DOHH2 (cell line): ENCODE results near the gene NCBP2.
A peak's percentile ranks its signal among the peaks of the same experiment; 100 is the strongest.

Source experiments
- H3F3A ChIP-seq: fragments of 200-600 bp; sonication (generic), shearing (Covaris generic); 2 replicates; pipeline ENCODE4 v1.6.0; 2016; ENCODE audit warnings: antibody characterized with exemption, mild to moderate bottlenecking; ENCODE audit not compliant: control insufficient read depth, insufficient read depth
- H3K27ac ChIP-seq: fragments of 200-600 bp; sonication (generic); 2 replicates; pipeline ENCODE4 v1.5.1; 2014; ENCODE audit warnings: low read depth, mild to moderate bottlenecking, low read length, moderate library complexity
- H3K27me3 ChIP-seq: fragments of 200-600 bp; sonication (generic); 2 replicates; pipeline ENCODE4 v1.6.1; 2014; ENCODE audit warnings: mild to moderate bottlenecking, low read length, mixed read lengths; ENCODE audit not compliant: control insufficient read depth
- H3K36me3 ChIP-seq: fragments of 200-600 bp; sonication (generic); 2 replicates; pipeline ENCODE4 v1.6.1; 2014; ENCODE audit warnings: mild to moderate bottlenecking, low read length, moderate library complexity, mixed read lengths; ENCODE audit not compliant: control insufficient read depth
- H3K4me1 ChIP-seq: fragments of 200-600 bp; sonication (generic); 2 replicates; pipeline ENCODE4 v1.6.1; 2014; ENCODE audit warnings: mild to moderate bottlenecking, low read length, mixed read lengths; ENCODE audit not compliant: control insufficient read depth
- H3K4me2 ChIP-seq: fragments of 200-600 bp; sonication (generic); 2 replicates; pipeline ENCODE4 v1.6.0; 2014; ENCODE audit warnings: mild to moderate bottlenecking, low read length, moderate library complexity
- H3K4me3 ChIP-seq: fragments of 200-600 bp; sonication (generic); 2 replicates; pipeline ENCODE4 v1.5.1; 2014; ENCODE audit warnings: mild to moderate bottlenecking, low read length, mixed read lengths
- H3K79me2 ChIP-seq: fragments of 200-600 bp; sonication (generic); 2 replicates; pipeline ENCODE4 v1.6.1; 2014; ENCODE audit warnings: mild to moderate bottlenecking, low read length, mixed read lengths; ENCODE audit not compliant: control insufficient read depth
- H3K9me2 ChIP-seq: fragments of 200-600 bp; sonication (generic); replicated peaks from 2 replicates; pipeline ENCODE4 v1.6.1; 2014; ENCODE audit warnings: mild to moderate bottlenecking, low read length, mixed read lengths; ENCODE audit not compliant: control insufficient read depth
- H3K9me3 ChIP-seq: fragments of 200-600 bp; sonication (generic); 2 replicates; pipeline ENCODE4 v1.6.1; 2014; ENCODE audit warnings: antibody characterized with exemption, low read length, mixed read lengths; ENCODE audit not compliant: control insufficient read depth, insufficient read depth
- H4K20me1 ChIP-seq: fragments of 200-600 bp; sonication (generic); 2 replicates; pipeline ENCODE4 v1.6.0; 2014; ENCODE audit warnings: low read depth, mild to moderate bottlenecking, antibody characterized with exemption, low read length, moderate library complexity; ENCODE audit not compliant: control insufficient read depth, insufficient read depth
- CTCF ChIP-seq: fragments of 200-600 bp; sonication (generic); IDR thresholded peaks from one replicate; pipeline ENCODE4 v1.5.1; 2014; ENCODE audit warnings: antibody characterized with exemption, mild to moderate bottlenecking, low read depth, low read length; ENCODE audit not compliant: poor library complexity, severe bottlenecking
- EZH2phosphoT487 ChIP-seq: fragments of 200-600 bp; sonication (generic); IDR thresholded peaks from 2 replicates; pipeline ENCODE4 v1.6.1; 2017; ENCODE audit warnings: borderline replicate concordance, mild to moderate bottlenecking, antibody characterized with exemption, low read length, moderate library complexity, mixed read lengths

NCBP2 gene

GRCh38 chr3:196989721-196990262 is 47.5 kb upstream of the NCBP2 start:
- Histone ChIP-seq H3K4me1 (no peaks in the 10 kb centered on the region), H3K36me3 (no peaks in the 10 kb centered on the region), H3F3A (no peaks in the 10 kb centered on the region), H3K9me3 (no peaks in the 10 kb centered on the region), H3K4me2 (no peak overlapping the region), H3K4me3 (no peak overlapping the region), H3K27me3 (peaks cover 6% of the 10 kb centered on the region), H4K20me1 (no peaks in the 10 kb centered on the region), H3K79me2 (no peaks in the 10 kb centered on the region), H3K9me2 (no peaks in the 10 kb centered on the region), H3K27ac (no peak overlapping the region)
- no peak for TF ChIP-seq EZH2phosphoT487
- TF ChIP-seq CTCF: no peak

- Histone ChIP-seq H3F3A (no peaks in the 10 kb centered on the region), H3K9me2 (no peaks in the 10 kb centered on the region), H3K27ac (no peak overlapping the region), H4K20me1 (no peaks in the 10 kb centered on the region), H3K79me2 (no peaks in the 10 kb centered on the region), H3K27me3 (peaks cover 6% of the 10 kb centered on the region), H3K9me3 (0 out of 2 replicates have a peak, but pooled peaks cover under 1% of the 10 kb centered on the region), H3K4me3 (no peak overlapping the region), H3K4me1 (no peaks in the 10 kb centered on the region), H3K36me3 (no peaks in the 10 kb centered on the region), H3K4me2 (no peak overlapping the region)
- TF ChIP-seq CTCF (peak; percentile 52), EZH2phosphoT487 (no peak)
These were observed 46.1 kb upstream of the NCBP2 start for GRCh38 chr3:196988241-196989029.

GRCh38 chr3:196987022-196987421 is 44.7 kb upstream of the NCBP2 start:
- Histone ChIP-seq H3F3A (no peaks in the 10 kb centered on the region), H3K4me2 (no peak overlapping the region), H3K4me3 (no peak overlapping the region), H3K9me3 (0 out of 2 replicates have a peak, but pooled peaks cover 3% of the 10 kb centered on the region), H3K27me3 (peaks cover 6% of the 10 kb centered on the region), H3K4me1 (no peaks in the 10 kb centered on the region), H4K20me1 (no peaks in the 10 kb centered on the region), H3K79me2 (no peaks in the 10 kb centered on the region), H3K9me2 (no peaks in the 10 kb centered on the region), H3K36me3 (no peaks in the 10 kb centered on the region), H3K27ac (no peak overlapping the region)
- TF ChIP-seq EZH2phosphoT487 (no peak), CTCF (no peak)
